ENCODE data around the gene AMMECR1. TPM values are rescaled to one million over a fixed set of nuclear protein-coding genes. Genes with fewer than 3 reads are reported as not detected.

AMMECR1 gene
- total RNA-seq, 4 donors from 2014 or later: 7.1 to 15.3 (median 11.0) TPM

GRCh38 chrX:110175146-110175545 lies 142.7 kb downstream of the AMMECR1 start:
- intact Hi-C loops (cut with DNase I; ENCODE audit: low total_unique reads): no loop called here
- DNase-seq (ENCODE audit: low spot score in 2 of 2): no peak
- 58 to 74% methylated on average over 4 of the region's 4 CpGs for WGBS, 2 donors
- no peak overlapping the region for H3K4me3 ChIP-seq (ENCODE audit: low read depth, poor library complexity, severe bottlenecking)
- TF ChIP-seq POLR2A (IDR thresholded peaks at IDR 0.05): no peak
- TF ChIP-seq CTCF (IDR thresholded peaks at IDR 0.05): no peak

- TF ChIP-seq CTCF (IDR thresholded peaks at IDR 0.05) (no peak), POLR2A (IDR thresholded peaks at IDR 0.05) (no peak)
- no peak for DNase-seq (ENCODE audit: low spot score in 2 of 2)
- intact Hi-C loops (cut with DNase I; ENCODE audit: low total_unique reads): no loop called here
- no peak overlapping the region for H3K4me3 ChIP-seq (ENCODE audit: low read depth, poor library complexity, severe bottlenecking)
- WGBS, 2 donors: 75 to 78% methylated on average over 19 of the region's 19 CpGs
Measured at GRCh38 chrX:110173192-110174175, 144.4 kb downstream of the AMMECR1 start.

GRCh38 chrX:110172215-110172614 lies 145.7 kb downstream of the AMMECR1 start:
- no peak for DNase-seq (ENCODE audit: low spot score in 2 of 2)
- TF ChIP-seq POLR2A (IDR thresholded peaks at IDR 0.05) (no peak), CTCF (IDR thresholded peaks at IDR 0.05) (no peak)
- 80 to 98% methylated on average over 1 to 10 of the region's 10 CpGs for WGBS, 2 donors
- intact Hi-C loops (cut with DNase I; ENCODE audit: low total_unique reads): no loop called here
- H3K4me3 ChIP-seq (ENCODE audit: low read depth, poor library complexity, severe bottlenecking): no peak overlapping the region

GRCh38 chrX:110171442-110171841 lies 146.4 kb downstream of the AMMECR1 start:
- intact Hi-C loops (cut with DNase I; ENCODE audit: low total_unique reads): no loop called here
- no peak overlapping the region for H3K4me3 ChIP-seq (ENCODE audit: low read depth, poor library complexity, severe bottlenecking)
- TF ChIP-seq CTCF (IDR thresholded peaks at IDR 0.05): no peak
- no peak for TF ChIP-seq POLR2A (IDR thresholded peaks at IDR 0.05)
- DNase-seq (ENCODE audit: low spot score in 2 of 2): no peak
- WGBS, 2 donors: 90 to 96% methylated on average over 5 of the region's 5 CpGs

- no peak for TF ChIP-seq POLR2A (IDR thresholded peaks at IDR 0.05)
- TF ChIP-seq CTCF (IDR thresholded peaks at IDR 0.05): no peak
- no peak for DNase-seq (ENCODE audit: low spot score in 2 of 2)
- intact Hi-C loops (cut with DNase I; ENCODE audit: low total_unique reads): no loop called here
- H3K4me3 ChIP-seq (ENCODE audit: low read depth, poor library complexity, severe bottlenecking): no peak overlapping the region
- 86 to 97% methylated on average over 3 of the region's 3 CpGs for WGBS, 2 donors
Measured at GRCh38 chrX:110170029-110170428, 147.9 kb downstream of the AMMECR1 start.
